Dermis lymphatic vessel endothelial cell (primary cell): ENCODE data around the gene CHRNA5. TPM values are rescaled to one million over a fixed set of nuclear protein-coding genes. Genes with fewer than 3 reads are reported as not detected.

Experiments used
- total RNA-seq: library from RNA; depleted of rRNA; stranded (reverse); fragments of >200 nt; gene quantifications from 2 replicates; pipeline ENCODE4 v1.2.1, GENCODE V29; 2014

CHRNA5 gene
- 1.7 and 3.6 TPM in 2 replicates for total RNA-seq

DNA sequence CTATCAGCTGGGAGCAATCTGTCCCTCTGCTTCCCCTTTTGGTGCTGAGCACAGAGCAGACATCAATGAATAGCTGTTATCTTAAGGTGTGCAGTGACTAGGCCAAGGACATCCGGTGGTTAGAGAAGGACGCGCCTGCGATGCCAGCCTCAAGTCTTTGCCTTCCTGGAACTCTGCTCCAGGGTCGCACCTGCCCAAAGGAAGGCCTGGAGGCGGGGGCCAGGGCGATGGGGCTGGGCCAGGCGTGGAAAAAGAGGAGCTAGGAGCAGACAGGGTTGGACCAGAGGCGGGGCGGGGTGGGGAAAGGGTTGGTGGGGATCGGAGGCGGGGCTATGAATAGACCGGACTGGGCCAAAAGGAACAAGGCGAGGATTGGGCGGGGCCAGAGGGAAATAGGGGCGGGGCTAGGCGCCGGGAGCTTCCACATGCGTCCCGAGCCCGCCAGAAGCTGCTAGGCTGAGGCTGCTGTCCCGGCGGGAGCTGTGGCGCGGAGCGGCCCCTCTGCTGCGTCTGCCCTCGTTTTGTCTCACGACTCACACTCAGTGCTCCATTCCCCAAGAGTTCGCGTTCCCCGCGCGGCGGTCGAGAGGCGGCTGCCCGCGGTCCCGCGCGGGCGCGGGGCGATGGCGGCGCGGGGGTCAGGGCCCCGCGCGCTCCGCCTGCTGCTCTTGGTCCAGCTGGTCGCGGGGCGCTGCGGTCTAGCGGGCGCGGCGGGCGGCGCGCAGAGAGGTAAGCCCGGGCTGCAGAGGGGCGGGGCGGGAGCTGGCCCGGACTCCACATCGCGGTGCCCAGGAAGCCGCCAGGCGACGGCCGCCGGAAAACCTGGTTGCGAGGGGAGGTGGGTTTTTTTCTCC, at the start of gene CHRNA5:
Gene CHRNA5 (plus strand): TSS at position 424 of the 854 bp plus-strand sequence. CDS start 200 bp downstream, at position 624.

GRCh38 chr15:78540141-78540870, 25.0 kb upstream of the CHRNA5 start, which contains the start of gene PSMA4:
TSS of gene PSMA4 (plus strand) at chr15:78540444. CDS start at chr15:78541928, 1,484 bp downstream.

DNA sequence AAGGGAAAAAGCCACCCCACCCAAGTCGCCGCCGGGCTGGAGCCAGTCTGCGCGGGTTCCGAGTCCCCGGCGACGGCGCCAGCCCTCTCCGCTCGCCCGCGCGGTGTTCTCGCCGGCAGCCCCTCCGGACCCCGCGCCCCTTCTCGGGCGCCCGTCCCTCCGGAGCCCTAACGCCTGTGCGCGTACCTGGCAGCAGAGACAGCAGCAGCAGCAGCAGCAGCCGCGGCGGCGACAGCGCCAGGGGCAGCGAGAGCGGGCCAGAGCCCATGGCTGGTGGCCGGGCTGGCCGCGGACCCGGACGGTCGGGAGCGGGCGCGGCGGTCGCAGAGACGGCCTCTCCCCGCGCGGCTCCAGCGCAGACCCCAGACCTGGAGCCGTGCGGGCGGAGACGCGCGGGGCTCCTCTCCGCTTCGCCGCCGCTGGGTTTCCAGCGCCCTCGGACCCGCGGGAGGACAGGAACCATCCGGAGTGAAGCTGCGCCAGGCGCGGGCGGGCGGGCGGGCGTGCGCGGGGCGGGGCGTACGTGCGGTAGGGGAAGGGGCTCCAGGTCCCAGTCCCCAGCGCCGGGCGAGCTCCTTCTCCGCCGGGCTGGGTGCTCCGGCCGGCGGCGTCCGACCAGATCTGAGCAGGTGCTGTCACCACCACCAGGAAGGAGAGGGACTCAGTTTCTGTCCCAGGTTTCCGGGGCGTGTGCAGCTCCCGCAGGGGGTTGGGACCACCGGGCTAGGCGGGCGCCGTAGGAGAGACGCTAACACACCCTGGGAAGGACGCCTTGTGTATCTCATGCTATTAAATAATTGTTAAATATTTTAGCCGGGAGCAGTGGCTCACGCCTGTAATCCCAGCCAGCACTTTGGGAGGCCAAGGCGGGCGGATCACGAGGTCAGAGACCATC, 55.5 kb downstream of the CHRNA5 start, which contains the start of gene CHRNA3:
Gene CHRNA3 (minus strand): TSS at position 470 of the 895 bp plus-strand sequence. CDS start 202 bp downstream, at position 268.

GRCh38 chr15:78641102-78641748, 75.9 kb downstream of the CHRNA5 start, which contains the start of gene CHRNB4:
TSS of gene CHRNB4 (minus strand) at chr15:78641210. CDS start at chr15:78641133, 77 bp downstream.

Other genes starting within 250 kb of the CHRNA5 start
- not detected in 2 replicates for gene CRABP1, start 225.2 kb upstream of the CHRNA5 start, total RNA-seq
- 28.4 and 30.3 TPM in 2 replicates for gene IREB2, start 127.3 kb upstream of the CHRNA5 start, total RNA-seq
- 1.3 and 1.6 TPM in 2 replicates for gene HYKK, start 57.9 kb upstream of the CHRNA5 start, total RNA-seq
- 160 and 237 TPM in 2 replicates for gene PSMA4, start 25.1 kb upstream of the CHRNA5 start, total RNA-seq
- not detected in 2 replicates for gene CHRNA3, start 55.5 kb downstream of the CHRNA5 start, total RNA-seq
- not detected in 2 replicates for gene CHRNB4, start 75.7 kb downstream of the CHRNA5 start, total RNA-seq
- 3.4 and 6.6 TPM in 2 replicates for gene ADAMTS7, start 245.9 kb downstream of the CHRNA5 start, total RNA-seq